BLaER1 treated with 17β-estradiol and CSF1 and Interleukin-3, amounts not matched to agents 10 nM and 100 nM (cell line): ENCODE data around the gene IL20RA.
A peak's percentile ranks its signal among the peaks of the same experiment; 100 is the strongest.

Source experiments
- H3K27ac ChIP-seq, 11 experiments: shearing (Covaris generic); formaldehyde crosslinking; 2 replicates each; pipeline ENCODE4 v1.8.1; 2022
- H3K27me3 ChIP-seq, 11 experiments: shearing (Covaris generic); formaldehyde crosslinking; 2 replicates each; pipeline ENCODE4 v1.8.1; 2022
- H3K36me3 ChIP-seq, 11 experiments: shearing (Covaris generic); formaldehyde crosslinking; 2 replicates each; pipeline ENCODE4 v1.8.1; 2022
- H3K4me1 ChIP-seq, 10 experiments: shearing (Covaris generic); formaldehyde crosslinking; 2 replicates each; pipeline ENCODE4 v1.8.1; 2022
- H3K4me2 ChIP-seq, 11 experiments: shearing (Covaris generic); formaldehyde crosslinking; 2 replicates each; pipeline ENCODE4 v1.8.1; 2022
- H3K4me3 ChIP-seq, 10 experiments: shearing (Covaris generic); formaldehyde crosslinking; 2 replicates each; pipeline ENCODE4 v1.8.1; 2022
- H3K9ac ChIP-seq, 11 experiments: shearing (Covaris generic); formaldehyde crosslinking; 2 replicates each; pipeline ENCODE4 v1.8.1; 2022
- H3K9me3 ChIP-seq, 11 experiments: shearing (Covaris generic); formaldehyde crosslinking; replicated peaks in 1 of 11; 2 replicates each; pipeline ENCODE4 v1.8.1; 2022
- H4K20me1 ChIP-seq, 11 experiments: shearing (Covaris generic); formaldehyde crosslinking; 2 replicates each; pipeline ENCODE4 v1.8.1; 2022
- Cebpa-rat ChIP-seq, 11 experiments: shearing (Covaris generic); IDR thresholded peaks; 2 replicates each; pipeline ENCODE4 v1.8.1; 2022

Gene IL20RA

DNA sequence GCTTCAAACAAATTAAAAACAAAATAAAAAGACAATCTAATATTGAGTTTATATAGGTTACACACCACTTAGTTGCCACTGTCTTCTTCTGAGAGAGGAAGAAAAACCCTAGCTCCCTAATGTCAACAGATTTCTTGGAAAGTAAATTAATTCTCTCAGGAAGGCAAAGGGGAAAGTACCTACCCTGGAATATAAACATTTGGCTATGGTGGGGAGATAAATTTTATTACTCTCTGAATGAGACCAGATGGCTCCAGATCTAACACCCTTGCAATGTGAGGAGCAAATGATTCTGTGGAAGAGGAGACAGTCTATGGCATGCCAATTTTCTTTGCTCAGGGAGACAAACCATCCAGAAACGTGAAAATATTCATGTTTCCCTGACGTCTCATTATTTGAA is 4.3 kb upstream of the IL20RA start:
- H3K4me2 ChIP-seq = no peak overlapping the region
- H4K20me1 ChIP-seq = peaks cover 0 to 11% (median 7%) of the 10 kb centered on the region in 11 experiments; a peak in 9 of 22 replicates
- TF ChIP-seq Cebpa-rat (IDR thresholded peaks at IDR 0.05) = no peak
- H3K4me3 ChIP-seq = no peak overlapping the region
- H3K9ac ChIP-seq = no peak overlapping the region
- no peaks in the 10 kb centered on the region for H3K36me3 ChIP-seq
- no peak overlapping the region for H3K27ac ChIP-seq
- H3K4me1 ChIP-seq = peaks cover 0 to 7% (median 5%) of the 10 kb centered on the region in 10 experiments; a peak in 10 of 20 replicates
- peaks cover 0 to 13% (median 9%) of the 10 kb centered on the region in 11 experiments; a peak in 16 of 22 replicates for H3K9me3 ChIP-seq
- peaks cover 33 to 44% (median 39%) of the 10 kb centered on the region in 11 experiments for H3K27me3 ChIP-seq

DNA sequence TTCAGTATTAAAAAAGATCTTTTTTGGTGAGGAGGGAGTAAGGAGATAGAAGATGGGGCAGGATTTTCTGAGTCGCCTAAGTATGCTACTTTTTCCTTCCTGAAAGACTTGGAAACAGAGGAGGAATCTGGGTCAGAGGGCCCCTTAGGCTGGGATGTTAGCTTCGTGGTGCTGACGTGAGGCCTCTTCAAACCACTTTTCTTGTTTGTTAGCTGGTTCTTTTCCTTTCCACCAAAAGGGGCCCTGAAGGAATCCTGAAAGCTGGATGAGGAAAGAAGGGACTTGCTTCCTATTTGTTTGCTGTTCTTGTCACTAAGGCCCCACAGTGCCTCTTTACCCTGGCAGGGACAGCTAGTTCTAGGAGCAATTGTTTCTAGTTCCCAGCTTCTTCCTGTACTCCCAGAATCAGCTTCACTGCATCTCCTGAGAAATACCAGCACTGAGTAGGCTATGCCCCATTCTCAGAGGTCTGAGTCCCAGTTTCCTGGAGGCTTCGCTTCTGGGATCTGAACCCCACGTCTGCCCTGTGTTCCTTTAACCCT is 2.2 kb upstream of the IL20RA start:
- peaks cover 0 to 13% (median 9%) of the 10 kb centered on the region in 11 experiments; a peak in 9 of 22 replicates for H4K20me1 ChIP-seq
- H3K4me1 ChIP-seq = peaks cover 0 to 11% (median 8%) of the 10 kb centered on the region in 10 experiments; a peak in 10 of 20 replicates
- H3K27ac ChIP-seq = no peak overlapping the region
- H3K9ac ChIP-seq = no peak overlapping the region
- H3K9me3 ChIP-seq = peaks cover 0 to 13% (median 9%) of the 10 kb centered on the region in 11 experiments; a peak in 16 of 22 replicates
- TF ChIP-seq Cebpa-rat (IDR thresholded peaks at IDR 0.05) = no peak
- no peaks in the 10 kb centered on the region for H3K36me3 ChIP-seq
- H3K4me3 ChIP-seq = no peak overlapping the region
- H3K27me3 ChIP-seq = peaks cover 54 to 65% (median 60%) of the 10 kb centered on the region in 11 experiments
- no peak overlapping the region for H3K4me2 ChIP-seq

DNA sequence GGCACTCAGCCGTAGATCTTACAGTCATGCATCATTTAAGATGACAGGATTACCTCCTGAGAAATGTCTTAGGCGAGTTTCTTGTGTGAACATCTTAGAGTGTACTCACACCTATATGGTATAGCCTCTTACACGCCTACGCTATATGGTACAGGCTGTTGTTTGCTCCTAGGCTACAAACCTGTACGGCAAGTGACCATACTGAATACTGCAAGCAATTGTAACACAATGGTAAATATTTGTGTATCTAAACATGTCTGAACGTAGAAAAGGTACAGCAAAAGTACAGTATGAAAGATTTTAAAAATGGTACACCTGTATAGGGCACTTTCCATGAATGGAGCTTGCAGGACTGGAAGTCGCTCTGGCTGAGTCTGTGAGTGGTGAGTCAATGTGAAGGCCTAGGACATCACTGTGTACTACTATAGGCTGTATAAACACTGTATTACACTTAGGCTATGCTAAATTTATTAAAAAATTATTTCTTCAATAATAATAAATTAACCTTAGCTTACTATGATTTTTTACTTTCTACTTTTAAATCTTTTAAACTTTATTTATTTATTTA is 541 bp upstream of the IL20RA start:
- H3K27me3 ChIP-seq = peaks cover 57 to 71% (median 66%) of the 10 kb centered on the region in 11 experiments

DNA sequence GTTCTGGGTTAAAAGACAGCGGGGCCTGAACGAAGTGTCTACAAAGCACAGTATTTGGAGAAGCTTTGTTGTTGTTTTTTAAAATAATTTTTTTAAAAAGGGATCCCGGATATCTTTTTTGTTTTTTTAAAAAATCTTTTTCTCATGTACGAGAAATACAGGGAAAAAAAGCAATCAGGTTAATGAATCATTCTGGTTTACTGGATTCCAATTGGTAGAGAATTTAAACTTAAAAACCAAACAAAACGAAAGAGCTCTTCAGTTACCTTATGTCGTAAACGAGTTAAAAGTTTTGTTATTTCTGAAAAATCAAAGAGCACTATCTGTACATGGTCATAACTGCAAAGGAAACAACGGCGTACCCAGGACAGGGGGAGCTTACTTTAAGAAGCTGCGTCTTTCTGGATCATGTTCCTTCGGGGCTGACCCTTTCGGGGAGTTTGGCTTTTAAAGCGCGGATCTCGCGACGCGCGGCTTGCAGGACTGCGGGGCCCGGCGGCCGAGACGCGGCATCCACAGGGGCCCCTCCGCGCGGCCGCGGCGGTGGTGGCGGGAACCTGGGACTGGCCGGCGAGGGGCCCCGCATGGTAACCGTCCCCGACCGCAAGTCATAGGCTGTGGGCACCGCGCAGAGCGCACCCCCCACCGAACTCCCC is 927 bp downstream of the IL20RA start:
- H3K4me3 ChIP-seq = peak overlapping the region; percentile 62 to 77 (median 66)
- peaks cover 0 to 11% (median 8%) of the 10 kb centered on the region in 10 experiments; a peak in 10 of 20 replicates for H3K4me1 ChIP-seq
- peaks cover 0 to 13% (median 9%) of the 10 kb centered on the region in 11 experiments; a peak in 9 of 22 replicates for H4K20me1 ChIP-seq
- H3K27me3 ChIP-seq = peaks cover 57 to 83% (median 76%) of the 10 kb centered on the region in 11 experiments
- H3K9ac ChIP-seq = peak overlapping the region; percentile 2 to 67 (median 56); a peak in 19 of 22 replicates
- H3K4me2 ChIP-seq = peak overlapping the region; percentile 78 to 99 (median 95)
- H3K36me3 ChIP-seq = no peaks in the 10 kb centered on the region
- TF ChIP-seq Cebpa-rat (IDR thresholded peaks at IDR 0.05) = no peak
- no peak overlapping the region for H3K27ac ChIP-seq
- peaks cover 0 to 13% (median 9%) of the 10 kb centered on the region in 11 experiments; a peak in 17 of 22 replicates for H3K9me3 ChIP-seq

More for the DNA sequence above, 541 bp upstream of the IL20RA start:
- H3K27ac ChIP-seq = no peak overlapping the region
- H3K9ac ChIP-seq = no peak overlapping the region
- no peak for TF ChIP-seq Cebpa-rat (IDR thresholded peaks at IDR 0.05)
- H3K4me1 ChIP-seq = peaks cover 0 to 11% (median 8%) of the 10 kb centered on the region in 10 experiments; a peak in 10 of 20 replicates
- no peaks in the 10 kb centered on the region for H3K36me3 ChIP-seq
- H3K4me2 ChIP-seq = no peak overlapping the region
- H4K20me1 ChIP-seq = peaks cover 0 to 13% (median 9%) of the 10 kb centered on the region in 11 experiments; a peak in 9 of 22 replicates
- peak overlapping the region in 2 of 10 experiments; percentile 69 to 73; a peak in 4 of 20 replicates for H3K4me3 ChIP-seq
- peaks cover 0 to 13% (median 9%) of the 10 kb centered on the region in 11 experiments; a peak in 16 of 22 replicates for H3K9me3 ChIP-seq

DNA sequence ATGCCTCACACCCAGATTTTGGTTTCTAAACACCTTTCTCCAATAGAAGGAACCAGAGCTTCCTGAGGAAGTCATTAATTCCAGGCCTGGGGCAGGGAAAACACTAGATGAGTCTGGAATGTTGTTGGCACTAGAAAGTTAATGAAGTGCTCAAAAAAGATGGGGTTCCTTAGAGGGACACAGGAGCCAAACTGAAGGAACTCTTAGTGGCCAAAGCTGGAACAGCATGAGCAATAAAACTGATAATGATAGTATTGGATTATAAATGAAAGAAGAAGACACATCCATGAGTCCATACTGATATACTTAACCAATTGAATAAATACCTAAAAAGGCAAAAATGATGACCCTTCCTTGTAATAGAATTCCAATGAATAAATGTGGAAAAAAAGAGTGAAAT is 4.4 kb downstream of the IL20RA start:
- no peaks in the 10 kb centered on the region for H3K36me3 ChIP-seq
- no peak overlapping the region for H3K4me3 ChIP-seq
- no peak overlapping the region for H3K4me2 ChIP-seq
- peaks cover 0 to 13% (median 9%) of the 10 kb centered on the region in 11 experiments; a peak in 9 of 22 replicates for H4K20me1 ChIP-seq
- H3K9ac ChIP-seq = no peak overlapping the region
- no peak for TF ChIP-seq Cebpa-rat (IDR thresholded peaks at IDR 0.05)
- peaks cover 55 to 88% (median 68%) of the 10 kb centered on the region in 11 experiments for H3K27me3 ChIP-seq
- H3K4me1 ChIP-seq = peaks cover 0 to 11% (median 8%) of the 10 kb centered on the region in 10 experiments; a peak in 10 of 20 replicates
- H3K27ac ChIP-seq = no peak overlapping the region
- H3K9me3 ChIP-seq = peaks cover 0 to 13% (median 9%) of the 10 kb centered on the region in 11 experiments; a peak in 17 of 22 replicates

DNA sequence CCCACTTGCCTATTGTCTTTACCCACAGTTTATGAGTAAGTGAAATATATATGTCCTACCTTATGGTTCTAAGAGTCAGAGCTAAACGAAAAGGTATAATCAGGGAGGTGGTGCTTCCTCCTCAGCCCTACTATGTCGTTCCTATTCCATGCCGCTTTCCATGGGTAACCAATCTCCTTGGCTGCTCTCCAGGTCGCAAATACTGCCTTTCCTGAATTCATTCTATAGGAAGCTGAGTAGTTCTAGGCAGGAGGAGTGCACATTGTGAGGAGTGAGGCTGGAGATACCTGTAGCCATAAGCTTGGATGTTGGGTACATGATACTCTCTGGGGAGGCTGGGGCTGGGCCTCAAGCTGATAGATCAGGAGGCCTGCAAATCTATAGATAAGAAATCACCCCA is 5.8 kb downstream of the IL20RA start:
- Histone ChIP-seq H3K4me1 (peaks cover 0 to 4% (median 2%) of the 10 kb centered on the region in 10 experiments; a peak in 7 of 20 replicates), H3K4me3 (no peak overlapping the region), H3K9ac (no peak overlapping the region), H4K20me1 (peaks cover 0 to 2% (median under 1%) of the 10 kb centered on the region in 11 experiments; a peak in 6 of 22 replicates), H3K4me2 (no peak overlapping the region), H3K36me3 (no peaks in the 10 kb centered on the region), H3K27ac (no peak overlapping the region), H3K27me3 (peaks cover 41 to 78% (median 57%) of the 10 kb centered on the region in 11 experiments), H3K9me3 (peaks cover 0 to 5% (median 0%) of the 10 kb centered on the region in 11 experiments; a peak in 1 of 22 replicates)
- TF ChIP-seq Cebpa-rat (IDR thresholded peaks at IDR 0.05) = no peak

DNA sequence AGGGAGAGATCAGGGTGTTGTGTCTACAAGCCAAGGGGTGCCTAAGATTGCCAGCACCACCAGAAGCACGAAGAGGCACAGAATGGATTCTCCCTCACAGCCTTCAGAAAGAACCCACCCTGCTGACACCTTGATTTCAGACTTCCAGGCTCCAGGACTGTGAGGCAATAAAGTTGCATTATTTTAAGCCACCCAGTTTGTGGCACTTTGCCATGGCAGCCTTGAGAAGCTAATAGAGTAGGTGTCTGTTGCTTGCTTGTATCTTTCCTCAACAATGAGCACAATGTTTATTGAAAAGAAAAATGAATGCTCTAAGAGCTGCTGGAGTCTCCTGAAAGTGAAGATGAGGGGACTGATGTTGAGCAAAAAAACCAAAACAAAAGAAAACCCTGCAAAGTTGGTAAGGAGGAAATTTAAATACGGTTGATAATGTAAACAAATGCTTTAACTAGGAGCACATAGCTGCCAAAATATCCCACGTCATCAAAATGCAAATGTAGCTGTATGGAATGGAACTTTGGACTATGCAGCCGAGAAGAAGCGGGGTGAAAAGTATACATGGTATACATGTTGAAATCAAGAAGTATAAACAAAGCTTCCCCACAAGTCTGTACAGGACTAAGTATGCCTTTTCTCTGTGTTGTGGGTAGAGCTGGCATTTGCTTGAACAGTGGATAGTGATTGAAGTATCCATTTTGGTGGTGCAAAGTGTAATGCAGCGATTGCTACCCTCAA is 8.0 kb downstream of the IL20RA start:
- Histone ChIP-seq H3K4me1 (no peaks in the 10 kb centered on the region), H3K9ac (no peak overlapping the region), H3K27ac (no peak overlapping the region), H3K27me3 (peaks cover 30 to 76% (median 52%) of the 10 kb centered on the region in 11 experiments), H3K36me3 (no peaks in the 10 kb centered on the region), H3K4me3 (no peak overlapping the region), H4K20me1 (no peaks in the 10 kb centered on the region), H3K4me2 (no peak overlapping the region), H3K9me3 (peaks cover 0 to 5% (median 0%) of the 10 kb centered on the region in 11 experiments; a peak in 1 of 22 replicates)
- TF ChIP-seq Cebpa-rat (IDR thresholded peaks at IDR 0.05) = no peak

- Histone ChIP-seq H3K27me3 (peaks cover 22 to 61% (median 41%) of the 10 kb centered on the region in 11 experiments), H3K4me1 (no peaks in the 10 kb centered on the region), H3K9me3 (no peaks in the 10 kb centered on the region), H3K4me2 (no peak overlapping the region), H3K27ac (no peak overlapping the region), H3K4me3 (no peak overlapping the region), H4K20me1 (no peaks in the 10 kb centered on the region), H3K36me3 (no peaks in the 10 kb centered on the region), H3K9ac (no peak overlapping the region)
- TF ChIP-seq Cebpa-rat (IDR thresholded peaks at IDR 0.05) = no peak
Observed at GRCh38 chr6:137033828-137034227, 10.9 kb downstream of the IL20RA start.
